SW480 (cell line): ENCODE measurements around the gene KRT76.
A peak's percentile ranks its signal among the peaks of the same experiment; 100 is the strongest.
"Not testable (repeated sequence)": the region's sequence is repeated elsewhere in the genome, so short reads cannot be mapped to it uniquely, and the experiment has no call there.

ENCODE experiments used
- DNase-seq: peaks from one replicate; pipeline ENCODE4 v3.0.0-alpha.2; 2016; ENCODE audit warnings: low spot score

Gene KRT76

DNA sequence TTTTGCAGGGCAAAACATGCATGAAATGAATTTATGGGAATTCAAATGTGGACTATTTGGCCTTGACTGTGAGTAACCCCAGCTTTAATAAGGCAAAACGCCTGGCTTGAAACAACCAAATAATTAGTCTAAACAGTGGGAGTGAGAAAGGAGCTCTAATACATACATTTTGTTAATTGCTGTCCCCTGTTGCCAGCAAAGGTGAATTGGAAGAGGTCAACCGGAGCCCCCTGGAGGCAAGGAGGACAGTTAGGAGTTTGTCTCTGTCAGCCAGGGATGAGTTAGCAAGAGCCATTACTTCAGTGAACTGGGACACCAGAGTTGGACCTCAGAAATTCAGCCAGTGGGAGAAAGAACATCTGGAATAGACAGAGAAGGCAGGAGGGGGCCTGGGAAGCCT lies 17.4 kb downstream of the KRT76 start:
- DNase-seq: no peak

DNA sequence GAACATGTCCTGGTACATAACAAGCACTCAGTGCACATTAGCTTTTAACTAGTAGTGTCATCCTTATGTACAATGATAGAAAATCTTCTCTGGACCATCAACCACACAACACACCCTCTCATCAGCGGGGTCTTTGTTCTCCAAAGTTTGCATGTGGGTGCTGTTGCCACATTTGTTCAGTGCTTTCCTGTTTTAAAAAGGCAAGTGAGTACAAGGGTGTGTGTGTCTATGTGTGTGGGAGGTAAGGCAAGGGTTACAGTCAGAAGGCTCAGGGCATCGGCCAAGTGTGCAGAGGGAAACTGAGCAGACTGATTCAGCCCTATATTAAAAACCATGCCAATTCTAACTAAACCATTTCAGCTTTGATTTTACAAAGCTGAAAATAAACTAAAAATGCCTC lies 17.9 kb downstream of the KRT76 start:
- DNase-seq: no peak

DNA sequence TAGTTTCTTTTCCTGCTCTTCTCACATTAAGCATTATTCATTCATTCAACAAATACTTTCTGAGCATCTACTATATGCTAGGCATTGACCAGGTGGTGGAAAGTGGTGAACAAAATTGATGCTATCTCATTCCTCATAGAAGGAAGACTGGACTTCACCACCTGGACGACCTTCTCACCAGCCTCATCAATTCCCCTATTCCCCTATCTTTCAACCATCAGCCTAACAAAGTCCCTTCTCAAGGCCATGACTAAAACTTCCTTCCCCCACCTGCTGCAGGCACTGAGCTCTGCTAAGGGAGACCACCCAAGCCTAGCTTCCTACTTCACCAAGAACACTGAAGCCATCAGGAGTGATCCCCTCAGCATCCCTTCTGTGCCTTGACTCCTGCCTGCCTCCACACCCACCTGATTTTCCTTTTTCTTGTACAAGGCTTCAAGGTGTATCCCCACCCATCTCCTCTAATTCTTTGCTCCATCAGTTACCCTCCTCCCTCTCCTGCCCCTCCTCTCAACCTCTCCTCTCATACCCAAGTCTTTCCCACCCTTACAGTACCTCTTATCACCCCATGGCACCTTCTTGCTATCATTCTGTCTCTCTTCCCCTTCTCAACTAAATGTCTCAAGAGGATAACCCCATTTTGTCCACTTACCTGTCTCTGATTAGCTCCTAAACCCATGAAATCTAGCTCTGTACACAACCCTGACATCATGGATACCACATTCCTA lies 19.5 kb downstream of the KRT76 start:
- no peak for DNase-seq

DNA sequence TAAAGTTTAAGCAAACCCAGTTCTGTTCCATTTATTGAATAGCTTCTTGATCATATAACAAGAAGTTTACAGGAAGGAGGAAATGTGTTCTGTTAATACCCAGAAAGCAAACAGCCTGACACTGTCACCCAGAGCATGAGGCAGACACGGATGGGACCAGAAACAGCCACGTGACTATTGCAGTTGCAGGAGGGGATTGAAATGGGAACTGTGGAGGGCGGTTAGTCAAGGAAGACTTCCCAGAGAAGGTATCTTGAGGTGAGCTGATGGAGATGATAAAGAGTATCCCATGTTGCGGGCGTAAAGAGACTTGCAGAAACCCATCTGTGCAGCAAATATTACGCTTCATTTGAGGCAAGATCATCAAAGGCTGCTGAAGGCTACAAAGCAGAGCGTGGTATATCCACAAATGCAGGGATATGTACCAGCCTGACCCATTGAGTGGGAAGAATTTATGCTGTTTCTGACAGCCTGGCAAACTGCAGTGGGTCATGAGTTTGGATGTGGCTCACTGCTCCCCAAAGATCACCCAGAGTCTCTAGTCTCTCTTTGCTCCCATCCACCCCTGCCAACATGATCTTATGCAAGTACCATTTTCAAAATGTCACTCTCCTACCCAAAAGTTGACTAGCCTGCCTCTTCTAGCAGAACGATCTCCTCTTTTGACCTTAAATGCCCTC lies 20.7 kb downstream of the KRT76 start:
- no peak for DNase-seq

DNA sequence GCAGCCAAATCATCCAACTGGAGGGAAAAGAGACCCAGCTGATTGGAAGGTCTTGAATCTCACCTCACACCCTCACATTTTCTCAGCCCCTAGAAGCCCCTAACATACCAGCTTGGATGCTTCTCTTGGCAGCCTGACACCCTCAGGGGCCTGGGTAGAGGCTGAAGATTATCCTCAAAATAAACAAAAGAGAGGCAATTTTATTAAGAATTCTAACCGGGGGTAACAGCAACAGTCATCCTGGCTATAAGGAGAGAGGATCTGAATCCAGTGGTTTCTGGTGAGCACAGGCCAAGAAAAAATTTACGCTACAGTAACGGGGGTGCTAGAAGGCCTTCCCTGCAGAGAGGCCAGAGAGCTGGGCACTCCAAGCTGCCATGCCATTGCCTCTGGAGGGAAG lies 21.6 kb downstream of the KRT76 start:
- DNase-seq: no peak

DNA sequence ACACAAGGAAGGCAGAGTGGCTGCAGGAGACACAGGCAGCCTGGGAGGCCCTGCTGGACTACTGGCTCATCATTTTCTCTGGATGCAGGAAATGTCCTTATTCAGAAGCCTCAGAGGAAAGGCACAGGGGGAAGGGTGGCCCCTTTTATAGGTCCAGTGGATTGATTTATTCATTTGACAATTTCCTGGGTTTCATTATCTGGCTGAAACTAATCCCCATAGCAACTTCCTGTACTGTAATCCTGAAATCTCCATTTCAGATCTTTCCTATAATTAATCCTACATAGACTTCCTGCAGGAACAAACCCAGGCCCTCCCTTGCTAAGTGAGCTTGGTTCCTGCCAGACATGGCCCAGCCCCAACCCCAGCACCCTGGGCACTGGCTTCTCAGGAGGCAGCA lies 23.0 kb downstream of the KRT76 start:
- no peak for DNase-seq

DNA sequence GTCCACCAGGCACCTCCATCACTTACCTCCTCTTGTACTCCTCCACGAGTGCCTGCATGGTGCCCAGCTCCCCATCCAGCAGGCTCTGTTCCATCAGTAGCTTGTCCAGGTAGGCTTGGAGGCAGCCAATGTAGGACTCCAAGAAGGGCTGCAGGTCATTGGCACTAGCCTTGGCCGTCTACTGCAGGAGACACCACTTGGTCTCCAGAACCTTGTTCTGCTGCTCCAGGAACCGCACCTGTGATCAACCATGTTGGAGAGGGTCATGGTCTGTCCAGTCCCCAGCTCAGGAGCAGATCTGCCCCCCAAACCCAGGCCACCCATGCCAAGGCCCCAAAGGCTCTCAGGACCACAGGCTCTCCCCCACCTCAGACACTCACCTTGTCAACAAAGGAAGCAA lies 23.9 kb downstream of the KRT76 start:
- no peak for DNase-seq

DNA sequence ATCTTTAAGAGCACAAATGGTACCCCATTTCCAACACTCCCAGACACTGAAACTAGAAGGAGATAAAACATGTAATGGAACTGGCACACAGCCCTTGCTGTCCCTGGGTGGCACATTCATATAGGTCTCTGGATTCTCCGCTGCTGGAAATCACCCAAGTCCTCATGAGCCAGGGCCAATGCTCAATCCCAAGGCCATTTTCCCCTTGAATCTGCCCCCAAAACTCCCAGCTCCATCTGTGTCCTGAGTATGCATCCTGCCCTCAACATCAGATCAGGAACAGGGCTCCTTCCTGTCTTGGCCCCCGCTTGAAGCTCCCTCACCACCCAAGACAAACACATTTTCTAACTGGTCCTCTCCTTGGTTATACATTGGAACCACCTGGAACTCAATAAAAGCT lies 24.6 kb downstream of the KRT76 start:
- no peak for DNase-seq

DNA sequence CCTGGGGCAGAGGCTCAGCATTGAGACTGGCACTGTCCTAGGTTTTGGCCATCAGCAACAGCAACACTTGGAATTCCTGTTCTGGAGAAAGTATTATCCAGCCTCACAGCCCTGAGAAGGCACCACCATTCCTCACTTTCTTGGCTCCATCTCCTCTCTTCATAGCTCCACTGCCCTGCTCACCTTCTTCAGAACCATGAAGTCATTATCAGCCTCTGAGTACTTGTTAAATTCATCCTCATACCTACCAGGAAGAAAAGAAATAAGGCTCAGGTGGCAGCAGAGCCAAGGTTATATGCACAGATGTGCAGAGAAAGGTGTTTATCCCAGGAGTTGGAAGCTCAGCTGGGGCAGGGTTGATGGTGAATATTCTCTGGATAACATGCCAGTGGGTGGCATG lies 25.4 kb downstream of the KRT76 start:
- no peak for DNase-seq

DNA sequence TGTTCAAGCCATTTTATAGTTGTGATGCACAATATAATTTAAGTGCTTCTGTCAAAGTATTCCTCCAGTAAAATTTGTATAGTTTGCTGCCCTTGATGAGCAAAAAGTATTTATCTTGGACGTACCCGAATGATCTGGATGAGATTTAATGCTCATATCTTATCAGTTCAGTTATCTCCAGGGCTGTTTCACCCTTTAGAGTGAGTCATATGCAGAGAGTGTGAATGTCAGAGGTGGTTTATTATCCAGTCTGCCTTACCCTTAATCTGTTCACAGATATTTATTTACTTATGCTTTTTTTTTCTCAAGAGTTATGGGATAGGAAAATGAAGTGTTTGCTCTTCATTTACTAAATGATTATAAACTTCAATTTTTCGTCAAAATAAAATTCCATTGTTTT lies 26.6 kb downstream of the KRT76 start:
- not testable (repeated sequence) for DNase-seq

DNA sequence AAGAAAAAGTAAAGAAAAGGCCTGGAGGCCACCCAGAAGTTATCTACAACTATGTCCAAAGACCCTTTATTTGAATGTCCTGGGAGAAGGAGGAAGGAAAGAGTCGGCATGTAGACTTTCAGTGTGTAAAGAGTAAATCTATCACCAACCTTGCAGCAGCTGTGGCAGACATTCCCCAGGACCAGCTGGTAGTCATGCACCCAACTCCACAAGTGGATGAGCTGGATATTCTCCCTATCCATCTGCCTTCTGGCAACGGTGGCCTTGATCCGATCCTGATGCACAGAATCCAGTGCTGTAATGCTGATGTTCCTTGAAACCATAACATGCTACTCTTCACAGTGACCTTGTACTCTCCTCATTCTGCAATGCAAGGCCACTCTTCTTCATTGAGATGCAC lies 27.3 kb downstream of the KRT76 start:
- no peak for DNase-seq

DNA sequence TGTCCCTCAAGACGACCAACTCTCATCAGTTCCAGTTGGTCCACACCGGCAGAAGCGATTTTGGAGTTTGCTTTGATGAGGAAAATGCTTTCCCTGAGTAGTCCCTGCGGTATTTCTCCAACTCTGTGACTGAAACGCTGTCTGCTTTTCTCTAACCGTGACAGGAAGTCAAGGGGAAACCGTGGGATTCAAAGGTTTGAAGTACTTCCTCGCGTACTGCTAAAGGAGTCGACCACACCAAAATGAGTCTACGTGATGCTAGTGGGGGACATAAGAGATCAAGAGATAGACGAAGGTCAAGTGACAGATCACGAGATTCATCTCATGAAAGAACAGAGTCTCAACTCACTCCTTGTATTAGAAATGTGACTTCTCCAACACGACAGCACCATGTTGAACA lies 28.6 kb downstream of the KRT76 start:
- no peak for DNase-seq

DNA sequence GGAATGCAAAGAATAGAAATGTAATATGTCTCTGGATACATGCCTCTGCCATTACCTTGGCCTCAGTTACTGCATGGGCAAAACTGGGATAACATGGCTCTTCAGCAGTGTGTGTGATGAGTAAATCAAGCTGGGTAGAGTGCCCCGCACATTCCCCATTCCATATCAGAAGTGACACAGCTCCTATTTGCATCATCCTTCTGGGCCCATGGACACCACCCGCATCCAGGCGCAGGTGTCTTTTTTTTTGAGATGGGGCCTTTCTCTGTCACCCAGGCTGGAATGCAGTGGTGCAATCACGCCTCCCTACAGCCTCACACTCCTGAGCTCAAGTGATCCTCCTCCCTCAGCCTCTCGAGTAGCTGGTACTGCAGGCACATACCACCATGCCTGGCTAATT lies 31.6 kb downstream of the KRT76 start:
- no peak for DNase-seq

DNA sequence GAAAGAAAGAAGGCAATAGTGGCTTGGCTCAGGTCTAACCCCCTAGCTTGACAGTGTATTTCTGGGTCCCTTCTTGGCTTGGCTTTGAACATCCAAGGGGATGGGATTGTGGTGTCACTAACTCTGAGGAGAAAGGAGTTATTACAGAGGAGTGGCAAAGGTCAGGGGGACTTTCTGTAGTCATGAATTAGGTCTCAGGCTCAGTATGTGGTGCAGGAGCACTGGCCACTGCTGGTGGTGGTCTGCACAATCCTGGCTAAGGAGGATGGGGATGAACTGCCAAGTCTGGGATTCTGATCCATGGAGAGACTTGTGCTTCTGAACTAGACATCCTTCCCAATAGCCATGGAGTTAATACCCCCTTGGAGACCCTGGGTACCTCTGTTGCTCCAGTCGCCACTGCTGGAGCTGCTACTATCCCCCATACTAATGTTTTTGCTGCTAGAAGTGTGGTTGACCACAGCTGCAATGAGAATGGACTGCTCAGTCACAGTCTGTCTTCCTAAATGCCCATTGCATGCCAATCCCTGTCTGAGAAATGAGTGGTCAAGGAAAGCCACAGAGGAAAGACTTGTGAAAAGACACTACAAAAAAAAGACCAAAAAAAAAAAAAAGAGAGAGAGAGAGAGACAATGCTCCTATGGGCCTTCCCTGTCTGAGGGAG lies 32.5 kb downstream of the KRT76 start:
- DNase-seq: no peak

DNA sequence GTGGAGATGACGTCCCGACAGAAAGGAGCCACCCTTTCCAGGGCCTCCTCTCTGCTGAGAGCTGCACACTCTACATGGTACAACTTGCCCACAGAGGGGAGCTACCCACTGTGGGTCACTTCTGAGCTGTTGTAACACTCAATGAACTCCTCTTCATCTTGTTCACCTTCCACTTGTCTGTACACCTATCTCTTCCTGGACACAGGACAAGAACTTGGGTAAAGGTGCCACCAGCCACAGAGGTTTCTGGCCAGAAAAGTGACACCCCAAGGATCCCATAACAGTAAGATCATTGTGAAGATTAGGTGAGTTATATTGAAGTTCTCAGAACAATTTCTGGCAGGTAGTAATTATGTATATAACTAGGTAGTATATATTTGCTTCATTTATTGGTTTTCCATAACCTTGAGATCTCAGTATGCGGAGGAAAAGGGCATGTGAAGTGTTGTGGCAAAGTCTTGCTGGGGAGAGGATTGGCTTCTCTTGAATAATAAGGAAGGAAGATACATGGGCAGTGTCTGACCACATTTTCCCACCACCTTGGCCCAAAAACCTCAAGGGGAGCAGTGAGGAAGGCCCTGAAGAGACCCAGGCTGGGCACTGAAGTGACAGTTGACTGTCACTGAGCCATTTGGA lies 34.2 kb downstream of the KRT76 start:
- DNase-seq: no peak

DNA sequence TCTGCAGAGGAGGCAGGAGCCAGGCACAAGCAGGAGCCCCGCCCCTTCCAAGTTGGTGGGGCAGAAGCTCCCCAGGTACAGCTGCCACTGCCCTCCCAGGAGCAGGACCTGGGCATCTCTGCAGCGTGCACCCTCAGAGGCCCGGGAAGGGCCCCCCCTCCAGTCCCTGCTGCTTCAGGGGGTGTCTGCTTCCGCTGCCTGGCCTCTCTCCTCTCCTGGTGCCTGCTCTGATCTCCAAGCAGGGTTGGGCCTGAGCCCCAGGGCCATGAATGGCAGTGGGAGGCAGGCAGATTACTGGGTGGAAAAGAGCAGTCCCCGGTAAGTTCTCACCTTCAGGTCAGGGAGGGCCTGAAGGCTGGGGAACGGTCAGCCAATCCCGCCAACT lies 35.0 kb downstream of the KRT76 start:
- no peak for DNase-seq

DNA sequence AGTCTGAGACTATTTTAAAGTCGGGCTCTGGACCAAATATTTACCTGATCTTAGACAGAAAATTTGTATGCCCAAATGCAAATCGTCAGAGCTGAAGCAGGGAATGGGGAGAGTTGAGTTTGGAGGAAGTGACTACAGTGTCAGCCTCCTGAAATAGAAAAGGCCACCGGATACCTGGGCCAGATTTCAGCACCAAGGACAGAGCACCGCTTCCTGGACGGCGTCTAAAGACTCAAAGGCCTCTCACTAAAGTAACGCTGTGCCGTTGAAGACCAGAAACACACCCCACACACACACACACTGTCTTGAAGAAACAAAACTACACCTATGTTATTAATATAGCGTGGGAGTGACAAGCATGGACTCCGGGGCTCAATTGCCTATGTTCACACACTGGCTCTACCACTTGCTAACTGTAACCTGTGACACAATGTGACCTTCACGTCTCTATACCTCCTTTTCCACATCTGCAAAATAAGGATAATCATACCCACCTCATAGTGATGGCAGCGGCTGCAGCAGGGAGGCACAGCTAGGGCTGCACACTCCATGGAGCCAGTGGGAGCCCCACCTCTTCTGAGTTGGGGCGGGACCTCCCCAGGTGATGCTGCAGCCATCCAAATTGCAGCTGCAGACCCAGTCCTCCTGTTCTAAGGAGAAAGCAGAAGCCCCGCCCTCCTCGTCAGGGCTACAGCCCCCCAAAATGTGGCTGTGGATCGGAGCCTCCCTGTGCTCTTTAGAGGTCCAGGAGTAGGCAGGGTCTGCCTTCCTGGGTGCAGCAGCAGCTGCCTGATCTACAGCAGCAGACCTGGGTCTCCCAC lies 35.6 kb downstream of the KRT76 start:
- DNase-seq: peak; percentile 53

DNA sequence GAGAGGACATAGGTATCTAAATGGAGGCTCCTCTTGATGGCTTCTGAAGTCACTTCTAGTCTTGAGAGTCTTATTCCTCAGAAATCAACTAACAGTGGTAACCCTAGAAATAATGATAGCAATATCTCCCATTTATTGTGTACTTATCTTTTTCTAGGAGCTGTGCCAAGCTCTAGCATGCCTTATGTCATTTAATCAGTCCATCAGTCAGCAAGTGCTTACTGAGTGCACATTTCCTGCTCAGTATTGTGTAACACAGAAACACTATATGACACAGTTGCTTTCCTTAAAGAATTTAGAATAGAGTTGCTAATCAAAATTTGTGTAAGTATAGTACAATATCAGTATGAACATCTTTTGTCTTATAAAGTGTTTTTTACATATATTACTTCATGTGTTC lies 36.6 kb downstream of the KRT76 start:
- DNase-seq: no peak

DNA sequence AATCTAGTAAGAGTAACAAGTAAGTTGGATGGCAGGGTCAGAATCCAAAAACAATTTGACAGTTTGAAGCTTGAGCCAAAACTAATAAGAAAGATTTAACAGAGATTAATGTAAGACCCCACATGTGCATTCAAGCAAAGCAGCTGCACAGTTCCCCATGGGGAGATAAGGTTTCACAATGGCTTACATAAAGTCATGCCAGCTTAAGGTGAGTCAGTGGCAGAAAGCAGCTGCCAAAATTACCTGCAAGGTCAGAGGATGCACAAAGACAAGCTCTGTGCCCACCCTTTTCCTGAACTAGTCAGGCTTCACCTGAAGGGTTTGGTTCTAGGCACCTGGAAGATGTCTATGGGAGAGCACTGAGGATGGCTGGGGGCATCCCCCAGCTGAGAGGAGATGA lies 37.2 kb downstream of the KRT76 start:
- DNase-seq: no peak

DNA sequence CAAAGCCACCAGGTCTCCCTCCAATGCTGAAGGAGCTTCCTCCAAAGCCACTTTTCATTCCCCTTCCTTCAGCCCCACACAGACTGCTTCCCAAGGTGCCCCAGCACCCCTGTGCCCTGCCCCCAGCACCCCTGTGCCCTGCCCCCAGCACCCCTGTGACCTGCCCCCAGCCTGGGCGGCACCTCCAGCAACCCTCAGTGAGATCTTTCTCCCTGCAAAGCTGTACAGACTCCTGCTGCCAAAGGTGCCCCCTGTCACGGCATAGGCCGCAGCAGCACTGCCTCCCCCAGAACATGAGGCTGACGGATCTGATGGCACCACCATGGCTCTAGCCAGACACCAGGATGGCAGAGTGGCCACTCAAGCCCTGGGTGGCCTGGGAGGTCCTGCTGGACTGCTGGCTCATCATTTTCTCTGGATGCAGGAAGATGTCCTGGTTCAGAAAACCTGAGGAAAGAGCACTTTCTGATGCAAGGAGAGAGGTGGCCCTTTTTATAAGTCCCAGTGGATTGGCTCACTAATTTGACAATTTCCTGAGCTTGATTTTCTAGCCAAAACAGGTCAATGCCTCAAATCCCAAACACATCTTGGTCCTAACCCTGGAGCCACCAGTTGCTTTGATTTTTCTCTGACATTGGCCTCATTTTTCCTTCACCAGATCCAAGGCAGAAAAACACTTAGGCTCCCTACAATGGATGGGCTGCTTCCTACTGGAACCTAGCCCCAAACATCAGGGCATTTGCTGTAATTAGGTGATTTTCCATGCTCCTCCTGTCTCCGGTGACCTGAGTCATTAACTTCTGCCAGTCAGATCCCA lies 41.1 kb downstream of the KRT76 start:
- no peak for DNase-seq

DNA sequence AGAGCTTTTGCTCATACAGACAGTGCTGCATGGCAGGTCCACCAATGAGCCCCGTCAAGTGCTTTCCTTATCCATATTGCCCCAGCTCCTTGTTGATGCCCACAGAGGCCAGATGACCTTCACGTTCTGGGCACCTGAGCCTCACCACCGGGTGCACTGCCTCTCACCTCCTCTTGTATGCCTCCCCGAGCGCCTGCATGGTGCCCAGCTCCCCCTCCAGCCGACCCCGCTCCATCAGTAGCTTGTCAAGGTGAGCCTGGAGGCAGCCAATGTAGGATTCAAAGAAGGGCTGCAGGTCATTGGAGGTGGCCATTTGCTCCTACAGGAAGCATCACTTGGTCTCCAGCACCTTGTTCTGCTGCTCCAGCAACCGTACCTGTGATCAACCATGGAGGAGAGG lies 42.0 kb downstream of the KRT76 start:
- no peak for DNase-seq
